Large intestine (tissue), 3 donors: ENCODE data around the gene CUTA. TPM values are rescaled to one million over a fixed set of nuclear protein-coding genes. Genes with fewer than 3 reads are reported as not detected.

ENCODE experiments used
- DNase-seq, 2 donors: peaks; one replicate each; pipeline versions ENCODE4 v3.0.0 to v3.0.0-alpha.2; 2013
- H3K27ac ChIP-seq: one replicate; pipeline ENCODE4 v1.5.1; 2013; ENCODE audit warnings: low read length
- H3K27me3 ChIP-seq: 2 replicates; pipeline ENCODE4 v1.6.1; 2013; ENCODE audit warnings: low read length; ENCODE audit not compliant: control insufficient read depth, insufficient read depth
- H3K36me3 ChIP-seq: 2 replicates; pipeline ENCODE4 v1.6.1; 2013; ENCODE audit warnings: low read length; ENCODE audit not compliant: control insufficient read depth, insufficient read depth
- H3K4me1 ChIP-seq: one replicate; pipeline ENCODE4 v1.6.1; 2013; ENCODE audit warnings: low read length; ENCODE audit not compliant: control insufficient read depth, insufficient read depth
- H3K4me3 ChIP-seq: one replicate; pipeline ENCODE4 v1.5.1; 2013; ENCODE audit warnings: low read length
- H3K9me3 ChIP-seq: one replicate; pipeline ENCODE4 v1.6.1; 2013; ENCODE audit warnings: mild to moderate bottlenecking, low read depth, low read length, moderate library complexity; ENCODE audit not compliant: control insufficient read depth
- WGBS: methylation state at CpG from one replicate; pipeline ENCODE4 v1.1.5; 2013; ENCODE audit warnings: low lambda C conversion rate; ENCODE audit not compliant: insufficient coverage; 5-methylcytosine and 5-hydroxymethylcytosine counted together
- polyA plus RNA-seq: library from polyadenylated mRNA; unstranded; fragments of 120-200 nt; gene quantifications from one replicate; pipeline ENCODE4 v1.2.1, GENCODE V29; 2013

Gene CUTA
- polyA plus RNA-seq, 1 donor = 229 TPM

DNA sequence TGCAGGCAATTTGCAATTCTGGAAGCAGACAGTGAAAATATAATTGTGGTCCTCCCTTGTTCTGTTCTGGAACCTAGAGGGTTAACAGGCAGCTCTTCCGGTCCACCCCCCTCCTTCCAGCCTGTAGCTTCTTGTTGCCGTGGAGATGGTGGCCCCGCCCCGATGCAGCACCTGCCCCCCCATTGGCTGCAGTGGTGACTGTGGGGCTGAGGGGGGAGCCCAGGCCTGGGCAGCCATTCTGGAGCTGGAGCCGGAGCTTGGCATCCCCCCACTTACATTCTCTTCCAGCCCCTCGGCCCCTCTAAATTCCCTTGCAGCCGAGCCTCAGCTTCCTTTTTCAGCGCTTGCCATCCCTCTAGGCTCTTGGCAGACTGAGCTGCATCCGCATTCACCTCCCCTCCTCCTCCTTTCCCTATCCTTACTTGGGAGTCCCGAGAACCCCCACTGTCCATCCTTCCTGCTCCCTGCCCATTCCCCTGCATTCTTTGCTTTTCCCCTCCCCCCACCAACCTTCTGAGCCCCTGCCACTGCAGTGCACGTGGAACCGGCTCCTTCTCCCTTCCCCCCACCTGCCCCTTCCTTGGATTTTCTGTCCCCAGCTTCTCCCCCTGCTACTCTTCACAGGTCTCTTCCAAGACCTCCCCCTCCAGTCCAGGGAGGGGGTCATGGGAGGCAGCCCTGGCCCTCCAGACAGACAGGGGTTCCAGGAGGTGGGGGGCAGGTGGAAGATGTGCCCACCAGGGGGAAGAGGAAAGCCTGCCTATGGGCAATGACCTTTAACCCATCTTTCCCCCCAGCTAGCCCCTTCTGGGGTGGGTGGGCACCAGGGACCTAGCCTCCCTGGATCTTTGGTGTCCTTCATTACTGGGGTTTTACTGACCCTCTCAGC lies 13.3 kb upstream of the CUTA start:
- Histone ChIP-seq H3K36me3 (peaks cover 11% of the 10 kb centered on the region), H3K4me1 (peaks cover 39% of the 10 kb centered on the region), H3K4me3 (no peak overlapping the region), H3K27me3 (no peaks in the 10 kb centered on the region), H3K9me3 (no peaks in the 10 kb centered on the region), H3K27ac (peak overlapping the region; percentile 21)
- DNase-seq = peak in 1 of 2 donors; percentile 54
- WGBS = no CpG with 5 or more reads among the region's 12 CpGs

DNA sequence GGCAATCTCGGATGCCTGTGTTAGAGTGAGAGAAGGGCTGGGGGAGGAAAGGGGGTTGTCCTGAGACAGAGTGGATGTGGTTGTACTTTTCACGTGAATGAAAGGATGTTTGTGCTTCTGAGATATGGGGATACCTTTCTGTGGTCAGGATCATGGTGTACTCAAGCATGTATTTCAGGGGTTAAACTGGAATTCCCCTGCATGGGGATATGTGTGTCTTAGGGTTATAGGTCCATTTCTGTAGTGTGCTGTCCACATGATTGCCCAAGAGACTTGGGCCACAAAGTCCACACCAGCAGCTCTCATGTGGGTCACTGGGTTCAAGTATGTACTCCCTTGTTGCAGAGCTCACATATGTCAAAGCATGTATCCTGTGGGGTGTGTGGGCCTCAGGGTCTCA lies 12.4 kb upstream of the CUTA start:
- WGBS = no CpG with 5 or more reads among the region's 2 CpGs
- peaks cover 37% of the 10 kb centered on the region for H3K4me1 ChIP-seq
- H3K9me3 ChIP-seq = no peaks in the 10 kb centered on the region
- no peak overlapping the region for H3K4me3 ChIP-seq
- peak; percentile 70 to 78 for DNase-seq
- peaks cover 3% of the 10 kb centered on the region for H3K36me3 ChIP-seq
- peak overlapping the region; percentile 34 for H3K27ac ChIP-seq
- no peaks in the 10 kb centered on the region for H3K27me3 ChIP-seq

DNA sequence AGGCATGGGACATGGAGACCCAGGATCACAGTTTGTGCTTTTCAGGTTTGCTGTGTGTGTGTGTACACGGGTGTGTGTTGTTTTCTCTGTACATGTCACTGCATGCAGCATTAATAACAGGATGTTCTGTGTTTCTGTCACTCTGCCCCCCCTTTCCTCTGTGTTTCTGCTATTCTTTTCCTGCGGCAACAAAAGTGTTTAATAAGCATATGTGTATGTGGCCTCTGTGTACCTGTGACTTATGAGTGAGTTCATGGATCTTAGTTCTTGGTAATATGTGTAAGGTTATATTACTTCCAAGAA lies 11.8 kb upstream of the CUTA start:
- peak overlapping the region; percentile 34 for H3K27ac ChIP-seq
- H3K36me3 ChIP-seq = no peaks in the 10 kb centered on the region
- no peaks in the 10 kb centered on the region for H3K9me3 ChIP-seq
- H3K4me1 ChIP-seq = peaks cover 42% of the 10 kb centered on the region
- no peaks in the 10 kb centered on the region for H3K27me3 ChIP-seq
- DNase-seq = no peak
- WGBS = no CpG with 5 or more reads among the region's 2 CpGs
- no peak overlapping the region for H3K4me3 ChIP-seq

DNA sequence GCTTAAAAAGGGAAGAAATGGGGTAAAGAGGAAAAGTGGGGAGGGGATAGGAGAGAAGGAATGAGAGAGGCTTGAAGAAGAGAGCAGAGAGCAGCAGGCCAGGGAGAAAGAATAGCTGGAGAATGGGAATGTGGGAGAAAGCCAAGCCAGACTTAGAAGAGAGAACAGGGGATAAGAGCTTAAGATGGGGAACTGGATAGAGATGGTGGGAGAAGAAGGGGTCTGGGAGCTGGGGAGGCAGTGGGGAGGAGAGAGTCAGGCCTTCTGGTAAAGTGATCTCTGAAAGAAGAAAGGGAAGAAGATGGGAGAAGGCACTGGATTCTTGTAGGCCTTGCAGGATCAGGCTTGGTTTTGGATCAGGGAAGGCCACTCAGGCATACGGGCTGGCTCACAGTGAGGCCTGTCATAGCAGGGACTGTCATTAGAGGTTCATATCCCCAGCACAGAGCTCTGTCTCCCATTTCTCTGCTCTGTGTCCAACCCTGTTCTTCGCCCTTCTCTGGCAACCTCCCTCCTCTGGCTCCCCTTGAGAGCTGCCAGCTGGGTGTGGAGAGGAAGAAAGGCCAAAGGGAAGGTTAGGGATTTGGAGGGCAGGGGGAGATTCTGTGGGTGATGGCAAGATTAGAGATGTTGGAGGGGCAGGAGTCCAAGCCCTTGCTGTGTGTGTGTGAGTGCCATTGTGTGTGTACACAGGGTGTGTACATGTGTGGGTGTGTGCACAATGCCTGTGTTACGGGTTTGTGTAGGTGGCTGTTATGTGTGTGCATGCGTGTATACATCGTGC lies 11.3 kb upstream of the CUTA start:
- DNase-seq = no peak
- WGBS = no CpG with 5 or more reads among the region's 5 CpGs
- Histone ChIP-seq H3K4me1 (peaks cover 46% of the 10 kb centered on the region), H3K27me3 (no peaks in the 10 kb centered on the region), H3K36me3 (no peaks in the 10 kb centered on the region), H3K9me3 (no peaks in the 10 kb centered on the region), H3K4me3 (no peak overlapping the region), H3K27ac (peak overlapping the region; percentile 42)

DNA sequence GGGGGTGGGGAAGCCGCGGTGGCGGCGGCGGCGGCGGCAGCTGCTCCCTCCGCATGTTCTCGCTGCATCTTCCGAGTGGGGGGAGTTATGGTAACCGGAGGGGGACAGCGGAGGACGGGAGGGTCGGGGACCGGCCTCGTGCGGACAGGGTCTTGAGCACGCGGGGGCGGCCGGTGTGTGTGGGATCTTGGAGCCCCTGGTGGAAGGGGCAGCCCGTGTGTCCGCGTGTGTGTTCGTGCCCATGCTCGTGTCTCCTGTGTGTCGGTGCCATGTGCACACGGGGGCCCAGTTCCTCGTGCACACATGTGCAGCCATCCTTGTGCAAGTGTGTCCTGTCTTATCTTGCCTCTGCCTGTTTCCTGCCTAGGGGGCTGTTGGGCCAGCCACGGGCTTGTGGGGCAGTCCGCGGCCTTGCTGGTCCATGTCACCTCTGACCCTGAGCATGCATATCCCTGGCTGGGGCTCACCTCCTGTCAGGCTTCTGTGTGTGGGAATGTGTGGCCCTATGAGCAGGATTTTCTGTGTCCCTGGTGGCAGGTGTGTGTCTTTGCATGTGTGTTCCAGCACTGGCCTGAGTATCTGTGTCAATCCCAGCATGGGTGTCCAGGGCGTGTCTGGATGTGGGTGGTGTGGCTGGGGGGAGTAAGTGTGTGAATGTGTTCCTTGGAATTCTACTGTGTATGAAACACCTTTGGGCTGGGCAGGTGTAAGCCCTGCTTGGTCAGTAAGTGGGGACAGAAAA lies 10.5 kb upstream of the CUTA start:
- H3K4me1 ChIP-seq = peaks cover 46% of the 10 kb centered on the region
- peak overlapping the region; percentile 33 for H3K4me3 ChIP-seq
- H3K9me3 ChIP-seq = no peaks in the 10 kb centered on the region
- no peaks in the 10 kb centered on the region for H3K36me3 ChIP-seq
- DNase-seq = peak in 1 of 2 donors; percentile 70
- WGBS = no CpG with 5 or more reads among the region's 33 CpGs
- H3K27me3 ChIP-seq = no peaks in the 10 kb centered on the region
- H3K27ac ChIP-seq = peak overlapping the region; percentile 42

DNA sequence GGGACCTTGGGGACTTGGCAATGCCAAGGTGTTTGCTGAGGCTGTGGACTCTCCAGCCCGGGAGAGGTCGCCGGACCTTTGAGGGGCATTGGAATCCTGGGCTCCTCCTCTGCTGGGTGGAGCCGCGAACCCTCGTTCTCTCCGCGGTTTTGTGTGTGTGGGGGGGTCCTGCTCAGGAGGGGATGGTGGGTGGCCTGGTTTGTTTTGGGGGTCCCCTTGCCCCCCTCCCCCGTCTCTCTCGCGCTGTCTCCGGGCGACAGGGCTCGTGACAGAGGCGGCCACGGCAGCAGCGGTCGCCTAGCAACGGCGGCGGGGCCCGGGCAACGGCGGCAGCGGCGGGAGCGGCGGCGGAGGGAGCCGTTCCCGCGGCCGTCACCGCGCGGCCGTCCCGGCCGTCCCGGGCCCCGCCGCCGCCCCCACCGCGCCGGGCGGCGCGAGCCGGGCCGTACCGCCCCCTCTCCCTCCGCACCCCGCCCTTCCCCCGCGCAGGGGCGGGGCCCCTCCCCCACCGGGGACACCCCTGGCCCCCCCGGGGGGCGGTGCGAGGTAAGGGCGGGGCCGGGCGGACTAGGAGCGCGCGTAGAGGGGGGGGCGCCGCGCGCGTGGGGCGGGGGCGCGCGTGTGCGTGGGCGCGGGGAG lies 9.8 kb upstream of the CUTA start:
- Histone ChIP-seq H3K36me3 (no peaks in the 10 kb centered on the region), H3K27ac (peak overlapping the region; percentile 53), H3K4me1 (peaks cover 46% of the 10 kb centered on the region), H3K9me3 (no peaks in the 10 kb centered on the region), H3K27me3 (no peaks in the 10 kb centered on the region), H3K4me3 (peak overlapping the region; percentile 63)
- WGBS = no CpG with 5 or more reads among the region's 79 CpGs
- DNase-seq = peak in 1 of 2 donors; percentile 62

DNA sequence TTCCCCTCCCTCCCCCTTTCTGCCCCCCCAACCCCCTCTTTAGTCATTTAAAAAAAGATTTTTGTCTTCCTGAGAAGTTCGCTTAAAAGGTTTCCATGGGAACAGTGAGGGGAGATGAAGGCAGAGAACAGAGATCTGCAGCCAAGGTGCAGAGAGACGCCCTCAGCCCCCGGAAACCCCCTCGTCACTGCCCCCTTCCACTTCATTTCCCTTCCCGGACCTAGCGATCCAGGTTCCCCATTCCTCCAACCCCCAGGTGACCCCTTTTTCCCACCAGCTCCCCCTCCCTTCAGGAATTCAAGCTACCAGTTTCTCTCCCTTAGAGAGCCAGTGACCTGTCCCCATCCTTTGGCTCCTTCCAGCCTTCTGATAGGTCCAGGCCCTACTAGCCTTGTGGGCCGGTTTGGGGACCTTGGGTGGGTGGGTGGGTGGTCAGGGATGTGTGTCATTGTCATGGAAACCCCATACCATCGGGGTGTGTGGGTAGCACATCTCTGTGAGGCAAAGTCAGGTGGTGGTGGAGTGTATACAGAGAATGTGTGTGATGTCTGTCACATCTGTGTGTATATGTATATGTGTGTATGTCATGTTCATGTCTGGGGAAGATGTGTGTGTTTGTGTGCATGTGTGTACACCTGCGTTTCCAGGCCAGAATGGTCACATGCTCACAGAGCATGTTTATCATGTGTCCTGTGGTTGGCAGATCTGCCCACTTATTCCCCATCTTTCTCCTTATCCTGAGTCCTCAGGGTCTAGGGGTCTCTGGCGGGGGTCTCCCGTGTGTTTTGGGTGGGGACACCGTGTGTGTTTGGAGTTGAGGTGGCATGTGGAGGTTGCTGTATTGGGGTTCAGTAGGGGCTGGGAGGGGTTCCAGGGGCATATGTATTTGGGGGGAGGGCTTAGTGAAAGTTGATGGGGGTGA lies 8.9 kb upstream of the CUTA start:
- Histone ChIP-seq H3K27ac (peak overlapping the region; percentile 99), H3K27me3 (no peaks in the 10 kb centered on the region), H3K36me3 (no peaks in the 10 kb centered on the region), H3K4me3 (peak overlapping the region; percentile 77), H3K4me1 (peaks cover 46% of the 10 kb centered on the region), H3K9me3 (no peaks in the 10 kb centered on the region)
- WGBS = no CpG with 5 or more reads among the region's 12 CpGs
- peak in 1 of 2 donors; percentile 37 for DNase-seq

DNA sequence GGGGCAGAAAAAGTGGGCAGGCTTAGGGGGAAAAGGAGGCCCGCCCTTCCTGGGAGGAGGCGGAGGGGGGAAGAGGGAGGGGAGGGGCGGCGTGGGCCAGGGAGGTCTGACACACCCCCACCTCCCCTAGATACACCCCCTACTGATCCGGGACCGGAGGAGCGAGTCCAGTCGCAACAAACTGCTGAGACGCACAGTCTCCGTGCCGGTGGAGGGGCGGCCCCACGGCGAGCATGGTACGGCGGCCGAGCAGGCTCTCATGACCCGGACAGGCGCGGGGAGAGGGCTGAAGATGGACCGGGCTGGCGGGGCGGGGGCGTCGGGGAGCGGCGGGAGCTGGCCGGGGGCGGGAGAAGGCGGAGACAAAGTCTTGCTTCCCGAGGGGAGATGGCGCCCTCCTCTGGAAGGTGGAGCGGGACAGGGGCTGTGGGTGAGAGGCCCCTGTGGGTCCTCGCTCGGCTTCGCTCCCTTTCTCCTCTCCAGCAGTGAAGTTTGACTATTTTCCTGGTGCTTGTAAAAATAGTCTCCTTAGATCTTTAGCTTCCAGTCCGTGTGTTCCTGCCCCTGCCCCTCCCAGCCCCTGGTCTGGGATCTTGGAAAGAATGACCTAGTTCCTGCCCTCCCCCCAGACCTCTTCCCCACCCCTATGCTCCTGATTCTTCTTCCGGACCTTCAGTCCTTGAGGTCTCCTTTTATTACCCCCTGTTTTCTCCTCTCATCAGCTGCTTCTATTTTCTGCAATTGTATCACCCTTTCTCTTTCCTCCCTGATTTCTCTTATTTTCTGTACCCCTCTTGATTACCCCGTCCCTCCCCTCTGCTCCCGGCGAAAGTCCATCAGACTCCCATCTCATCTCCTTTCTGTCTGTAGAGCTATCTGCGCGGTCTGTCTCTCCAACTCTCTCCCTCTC lies 8.0 kb upstream of the CUTA start:
- Histone ChIP-seq H3K27me3 (no peaks in the 10 kb centered on the region), H3K36me3 (no peaks in the 10 kb centered on the region), H3K4me3 (peak overlapping the region; percentile 77), H3K27ac (peak overlapping the region; percentile 99), H3K9me3 (no peaks in the 10 kb centered on the region), H3K4me1 (peaks cover 37% of the 10 kb centered on the region)
- peak; percentile 79 to 91 for DNase-seq
- 4% methylated on average over 3 of the region's 43 CpGs for WGBS
